ENCODE results near the gene SMYD3.
"Not testable (repeated sequence)": the region's sequence is repeated elsewhere in the genome, so short reads cannot be mapped to it uniquely, and the experiment has no call there.

SMYD3 gene

DNA sequence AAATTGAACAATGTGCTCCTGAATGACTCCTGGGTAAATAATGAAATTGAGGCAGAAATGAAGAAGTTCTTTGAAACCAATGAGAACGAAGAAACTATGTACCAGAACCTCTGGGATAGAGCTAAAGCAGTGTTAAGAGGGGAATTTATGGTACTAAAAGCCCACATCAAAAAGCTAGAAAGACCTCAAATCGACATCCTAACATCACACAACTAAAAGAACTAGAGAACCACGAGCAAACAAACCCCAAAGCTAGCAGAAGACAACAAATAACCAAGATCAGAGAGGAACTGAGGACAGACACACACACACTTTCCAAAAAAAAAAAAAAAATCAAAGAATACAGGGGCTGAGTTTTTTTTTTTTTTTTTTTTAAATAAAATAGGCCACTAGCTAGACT is 564.2 kb downstream of the SMYD3 start:
- H3K9me3 ChIP-seq (ENCODE audit: control extremely low read depth in 1 of 5, control insufficient read depth in 4 of 5, insufficient read depth in 2 of 5, low read depth in 1 of 5, low read length in 4 of 5), result peaks cover 0 to 11% (median 0%) of the 10 kb centered on the region in 5 experiments
- DNase-seq, result no peak
- no peak overlapping the region for H3K4me3 ChIP-seq (ENCODE audit: control insufficient read depth in 1 of 7, extremely low read depth in 1 of 7, insufficient read depth in 4 of 7, low read depth in 2 of 7, low read length in 6 of 7)
- H3K36me3 ChIP-seq (ENCODE audit: control insufficient read depth in 4 of 4, insufficient read depth in 4 of 4, low read length in 3 of 4), result no peaks in the 10 kb centered on the region
- no CpG with 5 or more reads among the region's 3 CpGs for WGBS (ENCODE audit: insufficient coverage)
- POLR2A ChIA-PET, result no interaction called here
- no peak overlapping the region for H3K27ac ChIP-seq (ENCODE audit: insufficient read depth in 1 of 2, low read depth in 1 of 2, low read length in 2 of 2, poor library complexity in 1 of 2, severe bottlenecking in 2 of 2)
- CTCF ChIA-PET, result interaction anchor here (1.2 kb wide), 1 partner anchor 562 kb away, joined by 3 read pairs; no protein-coding TSS in a partner anchor
- H3K27me3 ChIP-seq (replicated peaks in 2 of 5; ENCODE audit: control insufficient read depth in 4 of 5, insufficient read depth in 5 of 5, low read length in 4 of 5), result no peaks in the 10 kb centered on the region
- peaks cover 0 to 5% (median 2%) of the 10 kb centered on the region in 4 experiments for H3K4me1 ChIP-seq (ENCODE audit: control extremely low read depth in 1 of 4, control insufficient read depth in 4 of 4, insufficient read depth in 4 of 4, low read length in 3 of 4)

DNA sequence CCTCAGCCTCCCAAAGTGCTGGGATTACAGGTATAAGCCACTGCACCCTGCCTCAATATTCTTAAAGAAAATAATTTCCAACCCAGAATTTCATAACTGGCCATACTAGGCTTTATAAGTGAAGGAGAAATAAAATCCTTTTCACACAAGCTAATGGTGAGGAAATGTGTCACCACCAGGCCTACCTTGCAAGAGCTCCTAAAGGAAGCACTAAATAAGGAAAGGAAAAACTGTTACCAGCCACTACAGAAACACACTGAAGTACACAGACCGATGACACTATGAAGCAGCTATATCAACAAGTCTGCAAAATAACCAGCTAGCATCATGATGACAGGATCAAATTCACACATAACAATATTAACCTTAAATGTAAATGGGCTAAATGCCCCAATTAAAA is 565.3 kb downstream of the SMYD3 start:
- H3K4me3 ChIP-seq (ENCODE audit: control insufficient read depth in 1 of 7, extremely low read depth in 1 of 7, insufficient read depth in 4 of 7, low read depth in 2 of 7, low read length in 6 of 7); H3K36me3 ChIP-seq (ENCODE audit: control insufficient read depth in 4 of 4, insufficient read depth in 4 of 4, low read length in 3 of 4); CTCF ChIA-PET; POLR2A ChIA-PET; H3K4me1 ChIP-seq (ENCODE audit: control extremely low read depth in 1 of 4, control insufficient read depth in 4 of 4, insufficient read depth in 4 of 4, low read length in 3 of 4); DNase-seq; H3K27ac ChIP-seq (ENCODE audit: insufficient read depth in 1 of 2, low read depth in 1 of 2, low read length in 2 of 2, poor library complexity in 1 of 2, severe bottlenecking in 2 of 2); H3K27me3 ChIP-seq (replicated peaks in 2 of 5; ENCODE audit: control insufficient read depth in 4 of 5, insufficient read depth in 5 of 5, low read length in 4 of 5): not testable (repeated sequence)
- WGBS (ENCODE audit: insufficient coverage), result no CpG with 5 or more reads among the region's 1 CpG
- H3K9me3 ChIP-seq (ENCODE audit: control extremely low read depth in 1 of 5, control insufficient read depth in 4 of 5, insufficient read depth in 2 of 5, low read depth in 1 of 5, low read length in 4 of 5), result peaks cover 0 to 11% (median 0%) of the 10 kb centered on the region in 5 experiments

DNA sequence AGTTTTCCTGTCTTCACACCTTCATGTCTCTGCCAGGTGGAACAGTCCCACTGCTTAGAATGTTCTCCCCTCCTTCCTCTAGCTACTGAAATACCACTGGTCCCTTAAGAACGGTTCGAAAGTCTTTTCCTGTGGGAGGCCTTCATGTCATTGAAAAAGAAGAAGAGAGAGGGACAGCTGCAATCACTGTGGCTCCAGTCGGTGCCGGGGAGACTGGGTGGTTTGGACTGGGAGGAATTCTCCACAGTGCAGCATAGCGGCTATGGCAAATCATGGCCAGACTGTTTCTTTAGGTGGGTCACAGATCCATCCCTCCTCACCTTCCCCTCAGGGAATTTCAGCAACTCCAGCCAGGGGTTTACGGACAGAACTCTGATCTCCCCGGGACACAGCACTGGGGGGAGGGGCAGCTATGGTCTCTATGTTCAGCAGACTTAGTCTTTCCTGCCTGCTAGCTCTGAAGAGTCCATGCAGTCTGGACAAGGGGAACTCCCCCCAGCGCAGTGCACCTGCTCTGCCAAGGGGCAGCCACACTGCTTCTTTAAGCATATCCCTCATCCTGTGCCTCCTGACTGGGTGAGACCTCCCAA is 567.2 kb downstream of the SMYD3 start:
- H3K4me1 ChIP-seq (ENCODE audit: control extremely low read depth in 1 of 4, control insufficient read depth in 4 of 4, insufficient read depth in 4 of 4, low read length in 3 of 4), result no peaks in the 10 kb centered on the region
- H3K4me3 ChIP-seq (ENCODE audit: control insufficient read depth in 1 of 7, extremely low read depth in 1 of 7, insufficient read depth in 4 of 7, low read depth in 2 of 7, low read length in 6 of 7), result no peak overlapping the region
- no peaks in the 10 kb centered on the region for H3K27me3 ChIP-seq (replicated peaks in 2 of 5; ENCODE audit: control insufficient read depth in 4 of 5, insufficient read depth in 5 of 5, low read length in 4 of 5)
- no peak overlapping the region for H3K27ac ChIP-seq (ENCODE audit: insufficient read depth in 1 of 2, low read depth in 1 of 2, low read length in 2 of 2, poor library complexity in 1 of 2, severe bottlenecking in 2 of 2)
- CTCF ChIA-PET, result interaction anchor here (0.9 kb wide), 1 partner anchor 19 kb away, joined by 3 read pairs; no protein-coding TSS in a partner anchor
- peaks cover 0 to 4% (median 0%) of the 10 kb centered on the region in 5 experiments for H3K9me3 ChIP-seq (ENCODE audit: control extremely low read depth in 1 of 5, control insufficient read depth in 4 of 5, insufficient read depth in 2 of 5, low read depth in 1 of 5, low read length in 4 of 5)
- no peak for DNase-seq
- no peaks in the 10 kb centered on the region for H3K36me3 ChIP-seq (ENCODE audit: control insufficient read depth in 4 of 4, insufficient read depth in 4 of 4, low read length in 3 of 4)
- 80% methylated on average over 7 of the region's 8 CpGs for WGBS (ENCODE audit: insufficient coverage)
- POLR2A ChIA-PET, result no interaction called here

- H3K36me3 ChIP-seq (ENCODE audit: control insufficient read depth in 4 of 4, insufficient read depth in 4 of 4, low read length in 3 of 4), result no peaks in the 10 kb centered on the region
- H3K9me3 ChIP-seq (ENCODE audit: control extremely low read depth in 1 of 5, control insufficient read depth in 4 of 5, insufficient read depth in 2 of 5, low read depth in 1 of 5, low read length in 4 of 5), result no peaks in the 10 kb centered on the region
- H3K4me3 ChIP-seq (ENCODE audit: control insufficient read depth in 1 of 7, extremely low read depth in 1 of 7, insufficient read depth in 4 of 7, low read depth in 2 of 7, low read length in 6 of 7), result no peak overlapping the region
- CTCF ChIA-PET, result no interaction called here
- 97% methylated on average over 8 of the region's 8 CpGs for WGBS (ENCODE audit: insufficient coverage)
- no peak for DNase-seq
- no peaks in the 10 kb centered on the region for H3K27me3 ChIP-seq (replicated peaks in 2 of 5; ENCODE audit: control insufficient read depth in 4 of 5, insufficient read depth in 5 of 5, low read length in 4 of 5)
- no peak overlapping the region for H3K27ac ChIP-seq (ENCODE audit: insufficient read depth in 1 of 2, low read depth in 1 of 2, low read length in 2 of 2, poor library complexity in 1 of 2, severe bottlenecking in 2 of 2)
- no peaks in the 10 kb centered on the region for H3K4me1 ChIP-seq (ENCODE audit: control extremely low read depth in 1 of 4, control insufficient read depth in 4 of 4, insufficient read depth in 4 of 4, low read length in 3 of 4)
- POLR2A ChIA-PET, result no interaction called here
Measured at GRCh38 chr1:245938046-245938435, 569.0 kb downstream of the SMYD3 start.

- POLR2A ChIA-PET, result no interaction called here
- DNase-seq, result no peak
Measured at GRCh38 chr1:245937316-245938045, 569.6 kb downstream of the SMYD3 start.

GRCh38 chr1:245934409-245934808 is 572.7 kb downstream of the SMYD3 start:
- POLR2A ChIA-PET, result no interaction called here
- Histone ChIP-seq H3K27ac (ENCODE audit: insufficient read depth in 1 of 2, low read depth in 1 of 2, low read length in 2 of 2, poor library complexity in 1 of 2, severe bottlenecking in 2 of 2) (no peak overlapping the region), H3K4me1 (ENCODE audit: control extremely low read depth in 1 of 4, control insufficient read depth in 4 of 4, insufficient read depth in 4 of 4, low read length in 3 of 4) (no peaks in the 10 kb centered on the region), H3K27me3 (replicated peaks in 2 of 5; ENCODE audit: control insufficient read depth in 4 of 5, insufficient read depth in 5 of 5, low read length in 4 of 5) (no peaks in the 10 kb centered on the region), H3K9me3 (ENCODE audit: control extremely low read depth in 1 of 5, control insufficient read depth in 4 of 5, insufficient read depth in 2 of 5, low read depth in 1 of 5, low read length in 4 of 5) (no peaks in the 10 kb centered on the region), H3K4me3 (ENCODE audit: control insufficient read depth in 1 of 7, extremely low read depth in 1 of 7, insufficient read depth in 4 of 7, low read depth in 2 of 7, low read length in 6 of 7) (no peak overlapping the region), H3K36me3 (ENCODE audit: control insufficient read depth in 4 of 4, insufficient read depth in 4 of 4, low read length in 3 of 4) (no peaks in the 10 kb centered on the region)
- DNase-seq, result no peak
- 93% methylated on average over 5 of the region's 7 CpGs for WGBS (ENCODE audit: insufficient coverage)
- CTCF ChIA-PET, result no interaction called here

More at GRCh38 chr1:245937316-245938045, 569.6 kb downstream of the SMYD3 start:
- no peak overlapping the region for H3K4me3 ChIP-seq (ENCODE audit: control insufficient read depth in 1 of 7, extremely low read depth in 1 of 7, insufficient read depth in 4 of 7, low read depth in 2 of 7, low read length in 6 of 7)
- 98% methylated on average over 6 of the region's 8 CpGs for WGBS (ENCODE audit: insufficient coverage)
- H3K36me3 ChIP-seq (ENCODE audit: control insufficient read depth in 4 of 4, insufficient read depth in 4 of 4, low read length in 3 of 4), result no peaks in the 10 kb centered on the region
- no peaks in the 10 kb centered on the region for H3K4me1 ChIP-seq (ENCODE audit: control extremely low read depth in 1 of 4, control insufficient read depth in 4 of 4, insufficient read depth in 4 of 4, low read length in 3 of 4)
- H3K27me3 ChIP-seq (replicated peaks in 2 of 5; ENCODE audit: control insufficient read depth in 4 of 5, insufficient read depth in 5 of 5, low read length in 4 of 5), result no peaks in the 10 kb centered on the region
- H3K27ac ChIP-seq (ENCODE audit: insufficient read depth in 1 of 2, low read depth in 1 of 2, low read length in 2 of 2, poor library complexity in 1 of 2, severe bottlenecking in 2 of 2), result no peak overlapping the region
- no peaks in the 10 kb centered on the region for H3K9me3 ChIP-seq (ENCODE audit: control extremely low read depth in 1 of 5, control insufficient read depth in 4 of 5, insufficient read depth in 2 of 5, low read depth in 1 of 5, low read length in 4 of 5)
- CTCF ChIA-PET, result no interaction called here

- ChIA-PET CTCF (no interaction called here), POLR2A (interaction anchor here (0.5 kb wide), 1 partner anchor 12 kb away, joined by 7 read pairs; no protein-coding TSS in a partner anchor)
- Histone ChIP-seq H3K4me3 (ENCODE audit: control insufficient read depth in 1 of 7, extremely low read depth in 1 of 7, insufficient read depth in 4 of 7, low read depth in 2 of 7, low read length in 6 of 7) (no peak overlapping the region), H3K9me3 (ENCODE audit: control extremely low read depth in 1 of 5, control insufficient read depth in 4 of 5, insufficient read depth in 2 of 5, low read depth in 1 of 5, low read length in 4 of 5) (no peaks in the 10 kb centered on the region), H3K27me3 (replicated peaks in 2 of 5; ENCODE audit: control insufficient read depth in 4 of 5, insufficient read depth in 5 of 5, low read length in 4 of 5) (no peaks in the 10 kb centered on the region), H3K4me1 (ENCODE audit: control extremely low read depth in 1 of 4, control insufficient read depth in 4 of 4, insufficient read depth in 4 of 4, low read length in 3 of 4) (no peaks in the 10 kb centered on the region), H3K27ac (ENCODE audit: insufficient read depth in 1 of 2, low read depth in 1 of 2, low read length in 2 of 2, poor library complexity in 1 of 2, severe bottlenecking in 2 of 2) (no peak overlapping the region), H3K36me3 (ENCODE audit: control insufficient read depth in 4 of 4, insufficient read depth in 4 of 4, low read length in 3 of 4) (no peaks in the 10 kb centered on the region)
- DNase-seq, result no peak
- 50% methylated on average over 2 of the region's 2 CpGs for WGBS (ENCODE audit: insufficient coverage)
Measured at GRCh38 chr1:245933431-245934045, 573.5 kb downstream of the SMYD3 start.

Data from common myeloid progenitor, CD34-positive (primary cell).